Activated CD4-positive, alpha-beta T cell treated with anti-CD3 and anti-CD28 coated beads, Interleukin-2, amount 10 ng/mL, durations not matched to agents 24 days and 14 days (primary cell): ENCODE measurements around the gene S1PR1. TPM values are rescaled to one million over a fixed set of nuclear protein-coding genes. Genes with fewer than 3 reads are reported as not detected.
A peak's percentile ranks its signal among the peaks of the same experiment; 100 is the strongest.

Experiments
- DNase-seq: peaks from one replicate; pipeline ENCODE4 v3.0.0; 2022
- H3K27ac Mint-ChIP-seq: one replicate; pipeline ENCODE4 v1.8.0; 2022; ENCODE audit warnings: mild to moderate bottlenecking, mixed read lengths
- H3K27me3 Mint-ChIP-seq: one replicate; pipeline ENCODE4 v1.8.0; 2022; ENCODE audit warnings: mixed read lengths
- H3K36me3 Mint-ChIP-seq: one replicate; pipeline ENCODE4 v1.8.0; 2022; ENCODE audit warnings: low read depth, mild to moderate bottlenecking, mixed read lengths
- H3K4me1 Mint-ChIP-seq: one replicate; pipeline ENCODE4 v1.8.0; 2021; ENCODE audit warnings: mixed read lengths
- H3K4me3 Mint-ChIP-seq: one replicate; pipeline ENCODE4 v1.8.0; 2022; ENCODE audit warnings: mild to moderate bottlenecking, moderate library complexity, mixed read lengths
- H3K9me3 Mint-ChIP-seq: one replicate; pipeline ENCODE4 v1.8.0; 2021; ENCODE audit warnings: mixed read lengths
- intact Hi-C: fragments of 100-400 bp; cut with micrococcal nuclease; formaldehyde crosslinking; loops from one replicate; pipeline ENCODE4 v1.15.1; 2023
- total RNA-seq: library from RNA; stranded (reverse); gene quantifications from 2 replicates; pipeline ENCODE4 v1.2.3, GENCODE V29; 2022

Gene S1PR1
- total RNA-seq, 1 donor from 2014 or later, result 51.2 TPM

DNA sequence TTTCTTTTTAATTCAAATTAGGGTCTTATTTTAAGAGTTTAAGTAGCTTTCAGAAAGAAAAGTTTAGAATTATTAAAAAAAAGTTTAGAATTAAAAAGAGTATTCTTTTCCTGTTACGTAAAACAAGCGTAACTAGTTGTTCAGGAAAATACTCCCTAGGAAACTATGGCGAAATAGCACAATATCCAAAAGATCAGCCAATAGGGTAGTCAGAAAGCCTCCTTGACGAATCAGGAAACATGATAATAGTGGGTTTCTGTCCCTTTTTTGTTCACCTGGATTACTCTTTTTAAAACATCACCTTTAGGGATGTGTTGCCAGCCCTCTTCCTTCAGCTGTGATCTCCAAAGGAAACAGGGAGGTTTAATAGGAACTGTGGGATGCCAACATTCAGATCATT is 25.2 kb downstream of the S1PR1 start:
- no peak overlapping the region for H3K27ac Mint-ChIP-seq
- H3K4me3 Mint-ChIP-seq, result peak overlapping the region; percentile 52
- H3K36me3 Mint-ChIP-seq, result no peaks in the 10 kb centered on the region
- peaks cover 4% of the 10 kb centered on the region for H3K9me3 Mint-ChIP-seq
- peaks cover 67% of the 10 kb centered on the region for H3K4me1 Mint-ChIP-seq
- no peaks in the 10 kb centered on the region for H3K27me3 Mint-ChIP-seq
- no peak for DNase-seq
- intact Hi-C loops, result loop anchor here (2.0 kb wide), 1 partner anchor 23 kb away; no protein-coding TSS in a partner anchor

DNA sequence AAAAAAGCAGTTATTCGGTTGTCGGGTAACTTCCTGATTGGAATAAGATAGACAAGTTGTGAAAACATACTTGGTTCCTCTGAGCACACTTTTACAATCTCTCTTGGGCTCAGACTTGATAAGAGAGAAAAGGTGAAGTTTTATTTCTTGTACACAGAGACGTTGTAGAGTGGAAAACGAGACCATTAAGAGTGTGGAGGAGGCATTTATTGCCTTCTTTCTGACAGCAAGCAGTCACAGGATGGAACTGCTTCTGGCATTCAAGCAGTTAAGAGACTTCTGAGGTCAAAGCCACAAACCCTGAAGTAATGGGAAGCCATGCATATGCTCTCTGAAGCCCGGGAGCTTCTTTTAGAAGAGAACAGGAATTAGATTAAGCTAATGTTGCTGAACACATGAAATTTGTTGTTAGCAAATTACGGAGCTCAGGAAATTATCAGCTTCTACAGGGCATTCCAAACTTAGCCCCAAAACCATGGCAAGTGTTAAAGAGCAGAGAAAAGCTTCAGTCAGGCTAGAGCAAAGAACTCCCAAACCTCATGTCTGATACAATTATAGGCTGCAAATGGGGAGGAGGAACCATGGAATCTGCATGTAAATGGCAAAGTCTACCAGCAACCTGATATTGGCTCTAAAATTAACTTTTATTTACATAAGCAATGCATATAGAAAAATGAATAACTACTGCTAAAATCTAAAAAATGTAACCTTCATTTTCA is 26.0 kb downstream of the S1PR1 start:
- Mint-ChIP-seq H3K9me3 (peaks cover 4% of the 10 kb centered on the region), H3K27ac (peak overlapping the region; percentile 17), H3K27me3 (no peaks in the 10 kb centered on the region), H3K4me3 (peak overlapping the region; percentile 52), H3K4me1 (peaks cover 61% of the 10 kb centered on the region), H3K36me3 (no peaks in the 10 kb centered on the region)
- intact Hi-C loops, result loop anchor here (2.0 kb wide), 1 partner anchor 22 kb away; no protein-coding TSS in a partner anchor
- DNase-seq, result peak; percentile 83

DNA sequence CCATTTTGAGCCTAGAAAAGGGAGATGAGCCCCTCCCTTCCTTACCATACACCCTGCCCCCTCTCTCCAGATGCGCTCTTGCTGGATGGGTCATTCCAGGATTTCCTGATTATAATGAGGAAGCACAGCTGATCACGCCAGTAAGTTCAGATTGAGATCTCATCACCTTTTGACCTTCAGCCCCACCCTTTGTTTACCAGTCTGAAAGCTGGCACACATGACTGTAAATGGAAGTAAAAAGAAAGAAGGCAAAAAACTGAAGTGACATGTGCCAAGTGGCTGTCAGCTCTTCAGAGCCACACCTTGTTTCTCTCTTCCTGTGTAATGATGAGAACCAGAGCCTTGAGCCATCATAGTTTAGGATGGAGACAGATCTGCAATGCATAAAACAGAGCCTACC is 27.9 kb downstream of the S1PR1 start:
- Mint-ChIP-seq H3K4me3 (peak overlapping the region; percentile 58), H3K27ac (peak overlapping the region; percentile 73), H3K9me3 (no peaks in the 10 kb centered on the region), H3K36me3 (no peaks in the 10 kb centered on the region), H3K27me3 (no peaks in the 10 kb centered on the region), H3K4me1 (peaks cover 45% of the 10 kb centered on the region)
- DNase-seq, result peak; percentile 73
- intact Hi-C loops, result loop anchor here (2.0 kb wide), 1 partner anchor 14 kb away; no protein-coding TSS in a partner anchor

DNA sequence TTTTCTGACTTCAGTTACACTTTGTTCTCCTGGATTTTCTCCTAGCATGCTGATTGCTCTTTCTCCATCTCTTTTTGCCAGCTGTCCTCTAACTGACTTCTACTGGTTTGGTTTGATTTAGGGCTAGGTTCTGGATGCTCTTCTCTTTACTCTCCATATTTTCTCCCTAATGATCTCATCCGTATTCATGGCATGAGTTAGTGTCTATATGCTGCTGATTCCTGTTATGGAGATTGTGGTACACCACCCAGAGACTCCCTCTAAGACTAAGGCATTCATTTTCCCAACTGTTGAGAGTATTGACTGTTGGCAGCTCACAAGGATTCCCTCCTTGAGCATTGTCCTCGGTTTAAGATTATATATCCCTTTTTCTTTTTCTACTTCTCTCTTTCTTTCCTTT is 28.9 kb downstream of the S1PR1 start:
- intact Hi-C loops, result loop anchor here (2.0 kb wide), 1 partner anchor 13 kb away; no protein-coding TSS in a partner anchor
- H3K4me1 Mint-ChIP-seq, result peaks cover 35% of the 10 kb centered on the region
- H3K9me3 Mint-ChIP-seq, result no peaks in the 10 kb centered on the region
- no peaks in the 10 kb centered on the region for H3K27me3 Mint-ChIP-seq
- no peak overlapping the region for H3K27ac Mint-ChIP-seq
- DNase-seq, result no peak
- H3K4me3 Mint-ChIP-seq, result no peak overlapping the region
- H3K36me3 Mint-ChIP-seq, result no peaks in the 10 kb centered on the region

DNA sequence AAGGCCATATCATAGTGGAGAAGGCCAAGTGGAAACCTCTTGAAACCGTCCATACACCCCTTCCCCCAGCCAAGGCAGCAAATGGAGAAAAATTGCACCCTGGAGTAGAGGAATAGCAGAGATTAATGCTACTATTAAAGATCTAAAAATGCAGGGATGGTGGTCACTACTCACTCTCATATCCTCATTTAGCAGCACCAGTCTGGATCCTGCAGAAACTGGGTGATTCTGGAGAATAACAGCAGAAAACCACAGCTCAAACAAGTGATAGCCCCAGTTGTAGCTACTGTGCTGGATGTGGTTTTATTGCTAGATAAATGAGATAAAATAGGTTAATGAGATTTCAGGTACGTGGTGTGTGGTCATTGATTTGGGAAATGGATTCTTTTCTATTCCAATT is 30.3 kb downstream of the S1PR1 start:
- peaks cover 28% of the 10 kb centered on the region for H3K4me1 Mint-ChIP-seq

DNA sequence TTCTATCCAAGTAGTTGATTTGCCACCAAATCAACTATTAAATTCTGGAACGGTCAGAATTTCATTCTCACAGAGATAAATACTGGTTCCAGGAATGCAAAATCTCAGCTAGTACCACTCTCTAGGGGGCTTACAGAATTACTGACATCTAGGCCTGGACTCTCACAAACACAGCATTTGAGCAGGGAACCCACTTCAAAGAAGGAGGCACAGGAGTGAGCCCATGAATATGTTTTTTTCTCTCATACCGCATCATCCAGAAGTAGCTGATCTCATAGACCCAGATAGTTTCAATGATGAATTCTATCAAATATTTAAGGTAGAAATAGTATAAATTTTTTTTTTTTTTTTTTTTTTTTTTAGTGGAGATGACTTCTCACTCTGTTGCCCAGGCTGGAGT is 32.1 kb downstream of the S1PR1 start:
- Mint-ChIP-seq H3K27me3 (no peaks in the 10 kb centered on the region), H3K4me1 (peaks cover 19% of the 10 kb centered on the region), H3K9me3 (peaks cover 7% of the 10 kb centered on the region), H3K36me3 (peaks cover 5% of the 10 kb centered on the region), H3K27ac (no peak overlapping the region), H3K4me3 (no peak overlapping the region)
- intact Hi-C loops, result no loop called here
- DNase-seq, result no peak

More for the DNA sequence above, 30.3 kb downstream of the S1PR1 start:
- Mint-ChIP-seq H3K4me3 (no peak overlapping the region), H3K27ac (no peak overlapping the region), H3K27me3 (no peaks in the 10 kb centered on the region), H3K9me3 (peaks cover 4% of the 10 kb centered on the region), H3K36me3 (peaks cover under 1% of the 10 kb centered on the region)
- intact Hi-C loops, result no loop called here
- no peak for DNase-seq

DNA sequence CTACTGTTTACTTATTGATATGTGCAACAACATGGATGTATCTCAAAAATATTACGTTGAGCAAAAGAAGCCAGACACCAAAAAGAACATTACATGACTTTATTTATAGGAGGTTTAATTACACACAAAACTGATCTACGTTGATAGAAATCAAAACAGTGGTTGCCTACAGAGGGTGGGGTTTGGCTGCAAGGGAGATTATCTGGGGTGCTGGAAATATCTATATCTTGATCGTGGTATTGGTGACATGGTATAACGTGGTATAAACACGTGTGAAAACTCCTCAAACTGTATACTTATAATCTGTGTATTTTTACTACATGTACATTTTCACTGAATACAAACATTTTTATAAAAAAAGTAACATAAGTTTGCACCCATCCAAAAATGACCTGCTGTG is 38.9 kb downstream of the S1PR1 start:
- intact Hi-C loops, result no loop called here
- Mint-ChIP-seq H3K4me3 (no peak overlapping the region), H3K9me3 (peaks cover 7% of the 10 kb centered on the region), H3K27ac (no peak overlapping the region), H3K27me3 (no peaks in the 10 kb centered on the region), H3K36me3 (peaks cover 5% of the 10 kb centered on the region), H3K4me1 (peaks cover 37% of the 10 kb centered on the region)
- no peak for DNase-seq

DNA sequence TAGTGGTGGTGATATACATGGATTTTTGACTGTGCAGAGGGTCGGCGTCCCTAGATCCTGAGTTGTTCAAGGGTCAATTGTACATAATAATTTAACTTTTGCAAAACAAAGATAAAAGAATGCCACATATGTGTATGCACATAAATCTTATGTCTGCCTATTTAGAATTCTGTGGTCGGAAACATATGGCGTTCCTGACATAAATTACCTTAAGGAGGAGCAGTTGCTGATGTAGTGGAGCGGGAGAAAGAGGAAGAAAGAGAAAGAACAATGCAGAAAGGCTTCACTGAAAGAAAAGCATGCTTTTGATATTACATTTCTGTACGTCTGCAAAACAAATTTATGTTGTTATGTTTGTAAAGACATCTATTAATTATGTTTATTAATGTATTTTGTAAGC is 40.0 kb downstream of the S1PR1 start:
- H3K4me1 Mint-ChIP-seq, result peaks cover 42% of the 10 kb centered on the region
- H3K27me3 Mint-ChIP-seq, result no peaks in the 10 kb centered on the region
- H3K9me3 Mint-ChIP-seq, result peaks cover 3% of the 10 kb centered on the region
- no peak overlapping the region for H3K4me3 Mint-ChIP-seq
- intact Hi-C loops, result no loop called here
- H3K36me3 Mint-ChIP-seq, result peaks cover 5% of the 10 kb centered on the region
- no peak for DNase-seq
- H3K27ac Mint-ChIP-seq, result no peak overlapping the region

DNA sequence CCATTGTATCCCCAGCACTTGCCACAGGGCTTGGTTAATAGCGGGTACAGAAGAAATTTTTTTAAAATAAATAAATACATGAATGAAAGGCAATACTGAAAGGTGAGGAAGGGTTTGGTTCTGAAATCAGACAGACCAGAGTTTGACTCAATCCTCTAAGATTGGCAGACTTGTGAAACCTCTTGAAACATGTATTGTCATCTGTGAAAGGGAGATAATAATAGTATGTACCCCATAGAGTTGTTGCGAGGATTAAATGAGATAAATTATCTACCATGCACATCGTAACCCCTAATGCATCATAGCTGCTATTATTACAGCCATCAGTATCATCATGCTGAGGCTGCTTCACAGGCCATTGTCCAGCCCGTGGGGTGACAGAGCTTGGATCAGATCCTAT is 41.4 kb downstream of the S1PR1 start:
- H3K4me1 Mint-ChIP-seq, result peaks cover 53% of the 10 kb centered on the region
- intact Hi-C loops, result loop anchor here (2.0 kb wide), 2 partner anchors 13 to 35 kb away; no protein-coding TSS in a partner anchor
- peaks cover 3% of the 10 kb centered on the region for H3K9me3 Mint-ChIP-seq
- H3K36me3 Mint-ChIP-seq, result peaks cover 1% of the 10 kb centered on the region
- H3K4me3 Mint-ChIP-seq, result no peak overlapping the region
- H3K27me3 Mint-ChIP-seq, result no peaks in the 10 kb centered on the region
- no peak overlapping the region for H3K27ac Mint-ChIP-seq
- no peak for DNase-seq

DNA sequence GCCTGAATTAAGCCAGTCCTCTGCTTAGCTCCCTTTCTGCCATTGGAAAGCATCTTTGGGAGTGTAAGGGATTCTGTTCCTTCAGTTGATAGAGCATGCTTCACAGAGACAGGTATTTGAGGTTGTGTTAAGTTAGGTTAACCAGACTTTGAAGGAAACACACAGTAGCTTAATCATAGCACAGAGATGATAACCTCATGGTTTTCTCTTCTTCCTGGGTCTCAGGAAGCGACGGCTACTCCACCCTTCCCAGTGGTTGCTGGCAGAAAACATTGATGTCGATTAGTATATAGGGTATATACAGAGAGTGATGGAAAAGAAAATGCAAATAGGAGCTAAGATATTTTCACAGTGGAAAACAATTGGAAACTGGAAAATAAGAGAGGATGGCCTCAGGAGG is 42.0 kb downstream of the S1PR1 start:
- H3K4me3 Mint-ChIP-seq, result peak overlapping the region; percentile 58
- intact Hi-C loops, result loop anchor here (2.0 kb wide), 2 partner anchors 14 to 36 kb away; no protein-coding TSS in a partner anchor
- H3K27ac Mint-ChIP-seq, result peak overlapping the region; percentile 54
- H3K27me3 Mint-ChIP-seq, result no peaks in the 10 kb centered on the region
- peaks cover under 1% of the 10 kb centered on the region for H3K9me3 Mint-ChIP-seq
- H3K36me3 Mint-ChIP-seq, result no peaks in the 10 kb centered on the region
- peaks cover 58% of the 10 kb centered on the region for H3K4me1 Mint-ChIP-seq
- peak; percentile 75 for DNase-seq

DNA sequence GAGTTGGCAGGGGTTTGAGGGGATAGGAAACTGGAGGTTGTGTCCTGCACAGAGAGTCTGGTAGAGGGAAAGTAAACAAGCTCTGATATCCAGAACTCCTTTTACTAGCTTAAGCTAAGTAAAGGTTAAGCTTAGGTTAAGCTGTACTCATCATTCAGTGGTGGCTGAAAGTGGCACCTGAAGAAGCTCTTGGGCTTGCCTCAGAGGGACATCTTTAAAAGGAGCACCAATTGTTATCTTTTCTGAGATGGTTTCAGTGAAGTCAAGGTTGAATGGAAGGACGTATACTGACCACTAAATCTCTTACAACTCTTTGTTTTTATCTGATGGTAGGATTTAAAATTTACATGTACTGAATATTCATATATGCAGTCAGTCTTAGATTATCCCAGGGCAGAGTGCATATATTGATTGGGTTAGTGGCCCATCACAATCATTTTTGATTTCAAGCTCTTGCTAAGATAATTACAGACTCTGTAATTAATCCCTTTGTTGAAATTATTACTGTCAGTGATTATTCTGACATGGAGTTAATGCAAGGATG is 43.3 kb downstream of the S1PR1 start:
- no peak for DNase-seq
- Mint-ChIP-seq H3K4me3 (no peak overlapping the region), H3K27me3 (no peaks in the 10 kb centered on the region), H3K4me1 (peaks cover 70% of the 10 kb centered on the region), H3K9me3 (no peaks in the 10 kb centered on the region), H3K36me3 (no peaks in the 10 kb centered on the region), H3K27ac (no peak overlapping the region)
- intact Hi-C loops, result no loop called here

DNA sequence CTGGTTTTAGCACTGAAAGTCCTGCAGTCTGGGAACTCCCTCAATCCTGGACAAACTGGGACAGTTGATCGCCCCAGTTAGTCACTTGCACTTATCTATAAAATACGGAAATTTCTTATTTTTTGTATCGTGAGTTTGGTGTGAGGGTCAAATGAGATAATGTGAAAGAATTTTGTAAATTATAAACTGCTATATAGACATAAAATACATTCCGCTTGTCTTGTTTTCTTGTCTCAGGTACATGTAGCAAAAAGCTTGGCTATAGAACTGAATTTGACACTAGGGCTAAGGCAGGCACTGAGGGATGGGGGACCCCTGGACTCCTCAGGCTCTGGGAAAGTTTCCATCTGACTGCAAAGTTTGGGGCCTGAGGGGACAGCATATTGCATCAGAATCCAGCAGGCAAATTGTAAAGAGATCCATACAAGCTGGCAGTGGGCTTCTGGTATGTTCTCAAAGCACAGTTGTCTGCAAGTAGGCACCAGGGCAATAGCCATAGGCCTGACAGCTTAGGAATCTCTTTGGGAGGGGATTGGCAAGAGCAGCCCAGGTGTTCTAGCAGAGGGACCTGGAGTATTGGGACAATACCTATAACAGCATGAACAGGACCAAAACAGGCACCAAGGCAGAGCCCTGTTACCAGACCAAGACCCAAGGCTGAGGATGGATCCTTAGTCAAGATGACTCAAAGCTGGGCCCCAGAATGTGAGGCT is 44.3 kb downstream of the S1PR1 start:
- Mint-ChIP-seq H3K4me3 (no peak overlapping the region), H3K9me3 (no peaks in the 10 kb centered on the region), H3K4me1 (peaks cover 74% of the 10 kb centered on the region), H3K36me3 (no peaks in the 10 kb centered on the region), H3K27me3 (no peaks in the 10 kb centered on the region), H3K27ac (no peak overlapping the region)
- DNase-seq, result no peak
- intact Hi-C loops, result no loop called here

DNA sequence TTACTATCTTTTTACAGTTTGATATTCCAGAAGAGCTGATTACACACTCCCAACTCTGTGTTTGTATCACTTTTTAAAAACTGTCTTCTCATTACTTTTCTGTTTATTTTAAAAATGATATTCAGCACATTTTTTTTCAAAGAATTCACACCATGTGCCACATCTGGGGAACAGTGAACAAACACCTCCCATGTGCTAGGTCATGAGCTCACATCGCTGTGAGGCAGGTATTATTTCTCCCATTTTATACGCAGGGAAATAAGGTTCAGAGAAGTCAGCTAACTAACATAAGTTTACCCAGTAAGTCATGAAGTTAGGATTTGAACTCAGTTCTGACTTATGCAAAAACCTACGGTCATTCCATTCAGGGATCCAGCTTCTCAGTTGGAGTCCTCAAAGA is 44.9 kb downstream of the S1PR1 start:
- H3K4me3 Mint-ChIP-seq, result no peak overlapping the region
- no peaks in the 10 kb centered on the region for H3K9me3 Mint-ChIP-seq
- H3K27me3 Mint-ChIP-seq, result no peaks in the 10 kb centered on the region
- DNase-seq, result no peak
- no peak overlapping the region for H3K27ac Mint-ChIP-seq
- intact Hi-C loops, result no loop called here
- H3K36me3 Mint-ChIP-seq, result no peaks in the 10 kb centered on the region
- peaks cover 80% of the 10 kb centered on the region for H3K4me1 Mint-ChIP-seq
